Superior temporal gyrus (tissue), 1 donor: Measurements from ENCODE around the gene AFAP1.

Experiments used
- DNase-seq: peaks from one replicate; pipeline ENCODE4 v3.0.0-alpha.2; 2016; ENCODE audit errors: extremely low spot score

Gene AFAP1

GRCh38 chr4:7755561-7755960, 184.1 kb downstream of the AFAP1 start:
- no peak for DNase-seq

- no peak for DNase-seq
These were observed 184.9 kb downstream of the AFAP1 start for GRCh38 chr4:7754565-7755262.

- DNase-seq: no peak
These were observed 185.7 kb downstream of the AFAP1 start for GRCh38 chr4:7753931-7754465.

- no peak for DNase-seq
These were observed 186.4 kb downstream of the AFAP1 start for GRCh38 chr4:7753271-7753670.

GRCh38 chr4:7752649-7753048, 187.0 kb downstream of the AFAP1 start:
- DNase-seq: no peak

GRCh38 chr4:7750972-7751371, 188.7 kb downstream of the AFAP1 start:
- no peak for DNase-seq

- DNase-seq: no peak
These were observed 189.1 kb downstream of the AFAP1 start for GRCh38 chr4:7750523-7750922.

- no peak for DNase-seq
These were observed 192.1 kb downstream of the AFAP1 start for GRCh38 chr4:7747566-7747965.

GRCh38 chr4:7747062-7747385, 192.6 kb downstream of the AFAP1 start:
- DNase-seq: no peak

- no peak for DNase-seq
These were observed 193.2 kb downstream of the AFAP1 start for GRCh38 chr4:7746351-7747061.

- no peak for DNase-seq
These were observed 194.3 kb downstream of the AFAP1 start for GRCh38 chr4:7745301-7745885.

- DNase-seq: no peak
These were observed 195.4 kb downstream of the AFAP1 start for GRCh38 chr4:7744142-7744804.

GRCh38 chr4:7742807-7743280, 196.8 kb downstream of the AFAP1 start:
- DNase-seq: no peak

GRCh38 chr4:7741946-7742806, 197.5 kb downstream of the AFAP1 start:
- no peak for DNase-seq

GRCh38 chr4:7740866-7741525, 198.7 kb downstream of the AFAP1 start:
- DNase-seq: no peak

GRCh38 chr4:7739918-7740865, 199.5 kb downstream of the AFAP1 start:
- no peak for DNase-seq

GRCh38 chr4:7739077-7739917, 200.4 kb downstream of the AFAP1 start:
- DNase-seq: no peak

- DNase-seq: no peak
These were observed 201.1 kb downstream of the AFAP1 start for GRCh38 chr4:7738458-7739076.
